HL-60/S4 treated with phorbol 12-myristate 13-acetate at 8.2 ng/mL for 4 days and 3 days (cell line): ENCODE measurements around the gene RUVBL1.

Source experiments
- in situ Hi-C: fragments of 300-500 bp; cut with MboI; formaldehyde crosslinking; loops from 2 replicates; pipeline ENCODE4 v1.15.0; 2022; ENCODE audit warnings: low sequenced_read_pairs

RUVBL1 gene

GRCh38 chr3:128084675-128085021, 39.0 kb downstream of the RUVBL1 start:
- in situ Hi-C loops = loop anchor here (25.0 kb wide), 1 partner anchor 503 kb away; no protein-coding TSS in a partner anchor

GRCh38 chr3:128083980-128084674, 39.5 kb downstream of the RUVBL1 start:
- in situ Hi-C loops = loop anchor here (25.0 kb wide), 1 partner anchor 503 kb away; no protein-coding TSS in a partner anchor

GRCh38 chr3:128083396-128083795, 40.2 kb downstream of the RUVBL1 start:
- in situ Hi-C loops = loop anchor here (25.0 kb wide), 1 partner anchor 504 kb away; no protein-coding TSS in a partner anchor

GRCh38 chr3:128082546-128082945, 41.1 kb downstream of the RUVBL1 start:
- in situ Hi-C loops = loop anchor here (25.0 kb wide), 1 partner anchor 505 kb away; no protein-coding TSS in a partner anchor

GRCh38 chr3:128081846-128082245, 41.8 kb downstream of the RUVBL1 start:
- in situ Hi-C loops = loop anchor here (25.0 kb wide), 1 partner anchor 505 kb away; no protein-coding TSS in a partner anchor

- in situ Hi-C loops = loop anchor here (25.0 kb wide), 1 partner anchor 506 kb away; no protein-coding TSS in a partner anchor
Measured at GRCh38 chr3:128081226-128081625, 42.4 kb downstream of the RUVBL1 start.

- in situ Hi-C loops = loop anchor here (25.0 kb wide), 1 partner anchor 507 kb away; no protein-coding TSS in a partner anchor
Measured at GRCh38 chr3:128080323-128081080, 43.1 kb downstream of the RUVBL1 start.

- in situ Hi-C loops = loop anchor here (25.0 kb wide), 1 partner anchor 507 kb away; no protein-coding TSS in a partner anchor
Measured at GRCh38 chr3:128079823-128080222, 43.8 kb downstream of the RUVBL1 start.

GRCh38 chr3:128078875-128079274, 44.7 kb downstream of the RUVBL1 start:
- in situ Hi-C loops = loop anchor here (25.0 kb wide), 1 partner anchor 508 kb away; no protein-coding TSS in a partner anchor

- in situ Hi-C loops = loop anchor here (25.0 kb wide), 1 partner anchor 509 kb away; no protein-coding TSS in a partner anchor
Measured at GRCh38 chr3:128078322-128078721, 45.3 kb downstream of the RUVBL1 start.

- in situ Hi-C loops = loop anchor here (25.0 kb wide), 1 partner anchor 510 kb away; no protein-coding TSS in a partner anchor
Measured at GRCh38 chr3:128077665-128078064, 45.9 kb downstream of the RUVBL1 start.

GRCh38 chr3:128077202-128077624, 46.4 kb downstream of the RUVBL1 start:
- in situ Hi-C loops = loop anchor here (25.0 kb wide), 1 partner anchor 510 kb away; no protein-coding TSS in a partner anchor

- in situ Hi-C loops = loop anchor here (25.0 kb wide), 1 partner anchor 511 kb away; no protein-coding TSS in a partner anchor
Measured at GRCh38 chr3:128076483-128077201, 47.0 kb downstream of the RUVBL1 start.

GRCh38 chr3:128075522-128076482, 47.8 kb downstream of the RUVBL1 start:
- in situ Hi-C loops = loop anchor here (25.0 kb wide), 1 partner anchor 511 kb away; no protein-coding TSS in a partner anchor

GRCh38 chr3:128074851-128075521, 48.6 kb downstream of the RUVBL1 start:
- in situ Hi-C loops = loop anchor here (25.0 kb wide), 1 partner anchor 512 kb away; no protein-coding TSS in a partner anchor

GRCh38 chr3:128073807-128074206, 49.8 kb downstream of the RUVBL1 start:
- in situ Hi-C loops = no loop called here

- in situ Hi-C loops = no loop called here
Measured at GRCh38 chr3:128073185-128073725, 50.4 kb downstream of the RUVBL1 start.

- in situ Hi-C loops = no loop called here
Measured at GRCh38 chr3:128072454-128073184, 51.0 kb downstream of the RUVBL1 start.
